SU-DHL-6 (cell line): ENCODE data around the gene FCAMR.

Experiments
- EZH2phosphoT487 ChIP-seq: fragments of 200-600 bp; sonication (generic), shearing (Covaris generic); conservative IDR thresholded peaks from 2 replicates; pipeline ENCODE4 v1.6.1; 2018; ENCODE audit warnings: mild to moderate bottlenecking, antibody characterized with exemption, low read length, moderate library complexity, mixed read lengths
- TF ChIP-seq, protein P1 (sequence below): fragments of 200-600 bp; sonication (generic); IDR thresholded peaks from one replicate; pipeline ENCODE4 v1.5.1; 2017; ENCODE audit warnings: antibody characterized with exemption, mild to moderate bottlenecking, low read length, moderate library complexity; ENCODE audit not compliant: insufficient read depth, poor library complexity, severe bottlenecking

DNA sequence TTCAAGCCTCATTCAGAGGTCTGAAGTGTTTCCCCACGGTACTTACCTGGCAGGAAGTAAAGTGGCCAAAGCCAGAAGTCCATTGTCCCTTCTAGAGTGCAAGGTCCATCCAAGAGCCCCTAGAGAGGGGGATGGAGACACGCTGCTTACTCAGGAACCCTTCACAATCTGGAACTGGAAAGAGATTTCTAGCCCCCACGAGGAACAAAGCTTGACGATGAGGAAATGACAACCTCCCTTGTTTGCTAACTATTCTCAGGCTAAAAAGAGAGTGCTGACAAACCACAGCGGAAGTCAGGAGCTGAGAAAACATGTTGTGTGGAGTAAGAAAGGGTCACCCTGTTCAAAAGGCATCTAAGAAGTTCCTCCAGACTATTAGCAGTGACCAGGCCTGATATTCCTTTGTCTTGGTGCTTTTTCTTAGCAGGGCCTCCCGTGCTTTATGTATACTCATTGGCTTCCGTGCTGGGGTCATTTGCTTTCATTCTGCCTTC, 48.4 kb downstream of the FCAMR start, which contains the start of gene FCMR:
- TF ChIP-seq, protein P1, sequence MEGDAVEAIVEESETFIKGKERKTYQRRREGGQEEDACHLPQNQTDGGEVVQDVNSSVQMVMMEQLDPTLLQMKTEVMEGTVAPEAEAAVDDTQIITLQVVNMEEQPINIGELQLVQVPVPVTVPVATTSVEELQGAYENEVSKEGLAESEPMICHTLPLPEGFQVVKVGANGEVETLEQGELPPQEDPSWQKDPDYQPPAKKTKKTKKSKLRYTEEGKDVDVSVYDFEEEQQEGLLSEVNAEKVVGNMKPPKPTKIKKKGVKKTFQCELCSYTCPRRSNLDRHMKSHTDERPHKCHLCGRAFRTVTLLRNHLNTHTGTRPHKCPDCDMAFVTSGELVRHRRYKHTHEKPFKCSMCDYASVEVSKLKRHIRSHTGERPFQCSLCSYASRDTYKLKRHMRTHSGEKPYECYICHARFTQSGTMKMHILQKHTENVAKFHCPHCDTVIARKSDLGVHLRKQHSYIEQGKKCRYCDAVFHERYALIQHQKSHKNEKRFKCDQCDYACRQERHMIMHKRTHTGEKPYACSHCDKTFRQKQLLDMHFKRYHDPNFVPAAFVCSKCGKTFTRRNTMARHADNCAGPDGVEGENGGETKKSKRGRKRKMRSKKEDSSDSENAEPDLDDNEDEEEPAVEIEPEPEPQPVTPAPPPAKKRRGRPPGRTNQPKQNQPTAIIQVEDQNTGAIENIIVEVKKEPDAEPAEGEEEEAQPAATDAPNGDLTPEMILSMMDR, result no peak
- no peak for TF ChIP-seq EZH2phosphoT487
